T-cell (primary cell): ENCODE measurements around the gene ITGAD. TPM values are rescaled to one million over a fixed set of nuclear protein-coding genes. Genes with fewer than 3 reads are reported as not detected.

Source experiments
- ATAC-seq, 4 experiments: fragments of 200-7000 bp in 3 of 4; fragments of 150-1000 bp in 1 of 4; cut with Tn5 transposase; replicated peaks in 1 of 4; 1 replicate in 3 of 4; 2 replicates in 1 of 4; pipeline ENCODE4 v1.10.0; 2021; ENCODE audit warnings: moderate library complexity in 3 of 4, mild to moderate bottlenecking in 2 of 4, moderate number of reproducible peaks in 1 of 4
- CTCF ChIA-PET, 2 donors: fragments of 300-600 bp; sonication (Branson Sonifier 250); formaldehyde crosslinking; loops; one replicate each; lab custom pipeline; 2022; ENCODE audit warnings: antibody characterized with exemption in 2 of 2; lab: Charles Lee
- POLR2A ChIA-PET, 2 donors: fragments of 300-600 bp; sonication (Branson Sonifier 250); formaldehyde crosslinking; loops; one replicate each; lab custom pipeline; 2022; ENCODE audit warnings: antibody characterized with exemption in 2 of 2; lab: Charles Lee
- DNase-seq, 35 experiments: peaks; one replicate each; pipeline versions ENCODE4 v3.0.0 to v3.0.0-alpha.2; 2013 to 2023
- H3K27ac ChIP-seq: one replicate; pipeline ENCODE4 v1.5.1; 2013; ENCODE audit warnings: low read length
- H3K27me3 ChIP-seq, 2 experiments: replicated peaks in 1 of 2; 1 replicate in 1 of 2; 2 replicates in 1 of 2; pipeline versions ENCODE4 v1.6.1 to v1.7.0; 2013; ENCODE audit warnings: low read length in 1 of 2, mixed read lengths in 1 of 2; ENCODE audit not compliant: control insufficient read depth in 2 of 2, insufficient read depth in 2 of 2; ENCODE audit errors: extremely low read depth in 1 of 2
- H3K36me3 ChIP-seq, 2 donors: 1 replicate in 1 of 2; 2 replicates in 1 of 2; pipeline versions ENCODE4 v1.6.1 to v1.7.0; 2013; ENCODE audit warnings: low read length in 1 of 2; ENCODE audit not compliant: control insufficient read depth in 2 of 2, insufficient read depth in 1 of 2; ENCODE audit errors: extremely low read depth in 1 of 2
- H3K4me1 ChIP-seq, 2 experiments: 1 replicate in 1 of 2; 2 replicates in 1 of 2; pipeline versions ENCODE4 v1.6.1 to v1.7.0; 2013; ENCODE audit warnings: low read length in 2 of 2, mixed read lengths in 1 of 2; ENCODE audit not compliant: insufficient read depth in 2 of 2, control insufficient read depth in 1 of 2; ENCODE audit errors: extremely low read depth in 1 of 2
- H3K4me3 ChIP-seq, 2 donors: 1 replicate in 1 of 2; 2 replicates in 1 of 2; pipeline versions ENCODE4 v1.5.1 to v1.7.0; 2013; ENCODE audit warnings: mild to moderate bottlenecking in 2 of 2, low read length in 1 of 2, moderate library complexity in 1 of 2; ENCODE audit not compliant: control insufficient read depth in 1 of 2; ENCODE audit errors: extremely low read depth in 1 of 2
- H3K9me3 ChIP-seq: 2 replicates; pipeline ENCODE4 v1.7.0; 2013
- H3K27ac Mint-ChIP-seq, 2 donors: one replicate each; pipeline ENCODE4 v1.8.0; 2020 to 2021; ENCODE audit warnings: mild to moderate bottlenecking in 2 of 2, mixed read lengths in 2 of 2
- H3K27me3 Mint-ChIP-seq, 2 donors: one replicate each; pipeline ENCODE4 v1.8.0; 2021 to 2022; ENCODE audit warnings: mixed read lengths in 2 of 2
- H3K36me3 Mint-ChIP-seq: one replicate; pipeline ENCODE4 v1.8.0; 2021; ENCODE audit warnings: mixed read lengths
- H3K4me1 Mint-ChIP-seq, 3 donors: one replicate each; pipeline ENCODE4 v1.8.0; 2020 to 2022; ENCODE audit warnings: mixed read lengths in 3 of 3, mild to moderate bottlenecking in 1 of 3
- H3K4me3 Mint-ChIP-seq, 3 donors: one replicate each; pipeline ENCODE4 v1.8.0; 2020 to 2022; ENCODE audit warnings: mild to moderate bottlenecking in 3 of 3, mixed read lengths in 3 of 3, moderate library complexity in 3 of 3
- H3K9me3 Mint-ChIP-seq, 3 donors: one replicate each; pipeline ENCODE4 v1.8.0; 2020 to 2022; ENCODE audit warnings: mixed read lengths in 3 of 3
- WGBS: methylation state at CpG from one replicate; pipeline ENCODE4 v1.1.5; 2013; ENCODE audit warnings: missing lambda C conversion rate; ENCODE audit not compliant: insufficient coverage; 5-methylcytosine and 5-hydroxymethylcytosine counted together
- total RNA-seq, 35 experiments: library from RNA in 6 of 35; stranded (reverse) in 6 of 35; fragments of 120-200 nt in 1 of 35; gene quantifications; one replicate each; pipeline versions ENCODE4 v1.2.1 to v1.2.4 and lab custom pipeline; 2013 to 2026

ITGAD gene
- total RNA-seq, 5 donors from 2014 or later (not counting 1 experiment from before 2014, with no cell fraction given) = 0.22 to 0.70 (median 0.23) TPM; not detected in 2

DNA sequence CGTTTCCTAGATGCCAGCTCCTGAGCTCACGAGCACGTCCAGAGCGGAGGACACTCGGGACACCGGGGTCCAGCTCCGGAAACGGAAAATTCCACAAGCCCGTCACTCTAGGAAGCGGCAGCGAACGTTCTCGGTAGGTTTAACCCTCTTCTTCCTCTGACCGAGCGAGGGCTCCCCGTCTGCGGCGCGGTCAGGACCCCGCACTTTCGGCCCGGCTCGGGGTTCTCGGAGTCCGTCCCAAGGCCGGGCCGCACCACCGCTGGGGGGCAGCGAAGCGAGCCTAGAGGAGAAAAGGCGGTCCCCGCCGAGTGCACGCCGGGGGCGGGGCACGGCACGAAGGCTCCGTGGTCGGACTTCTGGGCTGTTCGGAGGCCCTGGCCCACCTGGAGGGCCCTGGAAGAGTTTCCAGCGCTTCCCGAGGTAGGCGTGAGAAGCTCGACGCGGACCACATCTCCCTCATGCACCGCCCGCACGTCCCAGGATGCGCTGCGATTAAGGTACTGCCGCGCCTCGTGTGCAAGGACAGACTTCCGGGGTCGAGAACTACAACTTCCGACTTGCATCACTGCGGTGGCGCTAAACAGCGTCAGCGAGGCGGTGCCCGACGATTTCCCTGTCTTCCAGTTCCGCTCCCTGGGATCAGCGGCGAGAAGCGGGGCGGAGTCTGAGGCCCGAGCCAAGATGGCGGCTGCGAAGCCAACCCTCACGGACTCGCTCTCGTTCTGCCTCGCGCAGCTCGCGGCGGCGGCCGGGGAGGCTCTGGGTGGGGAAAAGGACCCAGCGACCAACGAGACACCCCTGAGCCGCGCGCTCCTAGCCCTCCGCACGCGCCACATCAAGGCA, 65.9 kb downstream of the ITGAD start, which contains the start of gene ARMC5:
Gene ARMC5, plus strand, starts transcription at position 658 of the 843 bp plus-strand sequence. Its CDS starts 24 bp downstream, at position 682.
- H3K36me3 Mint-ChIP-seq = peaks cover 5% of the 10 kb centered on the region
- peak within 1 kb of the TSS; percentile 97 to 99 for H3K27ac Mint-ChIP-seq
- Histone ChIP-seq H3K27ac (peak within 1 kb of the TSS; percentile 97), H3K9me3 (no peaks in the 10 kb centered on the region), H3K4me3 (peak within 1 kb of the TSS; percentile 81 to 88), H3K27me3 (no peaks in the 10 kb centered on the region), H3K4me1 (peaks cover 21 to 60% of the 10 kb centered on the region in 2 experiments), H3K36me3 (peaks cover 6 to 21% of the 10 kb centered on the region in 2 donors)
- CTCF ChIA-PET = interaction anchor here in 1 of 2 donors (0.5 to 1.5 kb wide), 9 partner anchors 15 to 809 kb away, joined by 3 to 6 read pairs (median 3); partner anchors contain the start of genes KAT8, STX4 and ZNF267
- under 1% methylated on average over 90 of the region's 91 CpGs for WGBS
- no peaks in the 10 kb centered on the region for H3K9me3 Mint-ChIP-seq
- H3K4me3 Mint-ChIP-seq = peak within 1 kb of the TSS; percentile 87 to 90 (median 89)
- DNase-seq (peak; percentile 92 to 99 (median 95)), ATAC-seq (peak; percentile 76 to 79 (median 78))
- POLR2A ChIA-PET = interaction anchor here (0.6 to 1.6 kb wide), 4 partner anchors 45 to 414 kb away, joined by 3 to 10 read pairs (median 4); partner anchors contain the start of genes ZNF267 (in 1 of the 2), ZNF646 (in 1 of the 2) and ZNF668 (in 1 of the 2)
- H3K27me3 Mint-ChIP-seq = no peaks in the 10 kb centered on the region
- peaks cover 36 to 49% (median 46%) of the 10 kb centered on the region in 3 donors for H3K4me1 Mint-ChIP-seq

DNA sequence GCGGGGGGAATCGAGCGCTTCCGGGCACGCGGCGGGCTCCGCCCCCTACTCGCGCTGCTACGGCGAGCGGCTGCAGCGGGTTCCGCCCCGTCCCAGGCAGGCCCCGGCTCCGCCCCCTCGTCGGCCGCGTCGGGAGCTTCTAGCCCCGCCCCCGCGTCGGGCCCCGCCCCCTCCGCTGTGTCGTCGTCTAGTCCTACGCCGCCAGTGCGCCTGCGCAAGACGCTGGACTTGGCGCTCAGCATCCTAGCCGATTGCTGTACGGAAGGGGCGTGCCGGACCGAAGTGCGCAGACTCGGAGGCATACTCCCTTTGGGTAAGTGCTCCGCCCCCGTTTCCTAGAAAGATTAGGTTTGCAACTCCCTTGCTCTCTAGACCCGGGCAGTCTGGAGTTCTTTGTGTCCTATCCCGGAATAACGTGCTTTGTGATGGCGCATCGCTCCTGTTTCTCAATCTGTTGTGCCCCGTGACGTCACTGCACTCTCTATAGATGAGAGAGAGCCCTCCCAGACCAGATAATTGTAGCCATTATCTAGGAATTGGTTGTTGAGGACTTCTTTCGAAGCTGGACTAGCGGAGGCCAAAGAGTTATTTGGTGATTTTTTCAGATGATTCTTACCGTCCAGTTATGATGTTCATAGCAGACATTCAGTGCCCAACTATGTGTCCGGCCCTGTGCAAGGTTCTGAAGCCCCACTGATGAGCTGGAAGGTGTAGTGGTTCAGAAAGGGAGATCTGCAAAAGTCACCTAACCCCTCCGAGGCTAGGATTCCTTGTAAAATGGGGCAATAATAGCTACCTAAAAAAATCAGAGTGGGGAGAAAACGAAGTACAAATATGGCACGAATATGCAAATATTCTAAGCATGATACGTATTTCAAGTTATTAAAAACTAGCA, 66.8 kb downstream of the ITGAD start:
- Histone ChIP-seq H3K4me3 (peak overlapping the region; percentile 81 to 88), H3K4me1 (peaks cover 21 to 58% of the 10 kb centered on the region in 2 experiments), H3K27ac (peak overlapping the region; percentile 97), H3K27me3 (no peaks in the 10 kb centered on the region), H3K9me3 (no peaks in the 10 kb centered on the region), H3K36me3 (peaks cover 6 to 27% of the 10 kb centered on the region in 2 donors)
- WGBS = 4% methylated on average over 52 of the region's 61 CpGs
- Mint-ChIP-seq H3K4me3 (peak overlapping the region; percentile 87 to 90 (median 89)), H3K9me3 (no peaks in the 10 kb centered on the region), H3K36me3 (peaks cover 7% of the 10 kb centered on the region), H3K4me1 (peaks cover 36 to 45% (median 45%) of the 10 kb centered on the region in 3 donors), H3K27me3 (no peaks in the 10 kb centered on the region), H3K27ac (peak overlapping the region; percentile 97 to 99)
- ATAC-seq (peak; percentile 80 to 85 (median 82)), DNase-seq (peak; percentile 99 to 100 (median 100))
- ChIA-PET POLR2A (interaction anchor here (0.6 to 1.6 kb wide), 6 partner anchors 16 to 416 kb away, joined by 3 to 10 read pairs (median 4); partner anchors contain the start of genes ZNF267 (in 1 of the 2), ZNF646 (in 1 of the 2) and ZNF668 (in 1 of the 2)), CTCF (interaction anchor here in 1 of 2 donors (0.6 to 1.6 kb wide), 19 partner anchors 10 to 506 kb away, joined by 3 to 15 read pairs (median 4); partner anchors contain the start of genes HSD3B7, KAT8, RUSF1 and STX4)

DNA sequence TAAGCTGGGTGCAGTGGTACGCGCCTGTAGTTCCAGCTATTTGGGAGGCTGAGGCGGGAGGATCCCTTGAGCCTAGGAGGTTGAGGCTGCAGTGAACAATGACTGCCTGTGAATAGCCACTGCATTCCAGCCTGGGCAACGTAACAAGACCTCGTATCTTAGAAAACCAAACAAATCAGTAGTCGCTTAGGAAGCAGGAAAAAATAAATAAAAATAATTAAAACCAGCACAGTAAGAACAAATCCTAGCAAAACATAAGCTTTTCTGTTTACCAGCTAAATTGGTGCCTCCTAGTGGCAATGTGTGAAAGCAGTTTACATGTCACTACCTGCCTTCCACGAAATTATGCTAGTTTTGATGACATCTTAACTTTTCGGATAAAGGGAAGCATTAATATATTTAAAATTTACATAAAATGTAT, 67.5 kb downstream of the ITGAD start:
- 91% methylated on average over 3 of the region's 8 CpGs for WGBS
- no peaks in the 10 kb centered on the region for H3K27me3 ChIP-seq
- peaks cover 29 to 40% (median 39%) of the 10 kb centered on the region in 3 donors for H3K4me1 Mint-ChIP-seq
- no peaks in the 10 kb centered on the region for H3K9me3 Mint-ChIP-seq
- no peaks in the 10 kb centered on the region for H3K9me3 ChIP-seq
- ChIA-PET CTCF (interaction anchor here in 1 of 2 donors (0.6 to 1.6 kb wide), 15 partner anchors 10 to 507 kb away, joined by 3 to 15 read pairs (median 4); partner anchors contain the start of genes HSD3B7, KAT8, RUSF1 and ZNF267), POLR2A (interaction anchor here in 1 of 2 donors (0.7 to 1.6 kb wide), 4 partner anchors 15 to 416 kb away, joined by 3 to 10 read pairs (median 4); partner anchors contain the start of gene ZNF267)
- H3K4me3 ChIP-seq = peak overlapping the region in 1 of 2 donors; percentile 48
- H3K27ac Mint-ChIP-seq = peak overlapping the region; percentile 89 to 97
- H3K27ac ChIP-seq = no peak overlapping the region
- peaks cover 13% of the 10 kb centered on the region for H3K36me3 Mint-ChIP-seq
- no peaks in the 10 kb centered on the region for H3K27me3 Mint-ChIP-seq
- peaks cover 6 to 33% of the 10 kb centered on the region in 2 donors for H3K36me3 ChIP-seq
- no peak for ATAC-seq
- peaks cover 21 to 51% of the 10 kb centered on the region in 2 experiments for H3K4me1 ChIP-seq
- peak overlapping the region; percentile 81 to 90 (median 87) for H3K4me3 Mint-ChIP-seq
- peak in 5 of 35 experiments; percentile 20 to 69 (median 39) for DNase-seq

DNA sequence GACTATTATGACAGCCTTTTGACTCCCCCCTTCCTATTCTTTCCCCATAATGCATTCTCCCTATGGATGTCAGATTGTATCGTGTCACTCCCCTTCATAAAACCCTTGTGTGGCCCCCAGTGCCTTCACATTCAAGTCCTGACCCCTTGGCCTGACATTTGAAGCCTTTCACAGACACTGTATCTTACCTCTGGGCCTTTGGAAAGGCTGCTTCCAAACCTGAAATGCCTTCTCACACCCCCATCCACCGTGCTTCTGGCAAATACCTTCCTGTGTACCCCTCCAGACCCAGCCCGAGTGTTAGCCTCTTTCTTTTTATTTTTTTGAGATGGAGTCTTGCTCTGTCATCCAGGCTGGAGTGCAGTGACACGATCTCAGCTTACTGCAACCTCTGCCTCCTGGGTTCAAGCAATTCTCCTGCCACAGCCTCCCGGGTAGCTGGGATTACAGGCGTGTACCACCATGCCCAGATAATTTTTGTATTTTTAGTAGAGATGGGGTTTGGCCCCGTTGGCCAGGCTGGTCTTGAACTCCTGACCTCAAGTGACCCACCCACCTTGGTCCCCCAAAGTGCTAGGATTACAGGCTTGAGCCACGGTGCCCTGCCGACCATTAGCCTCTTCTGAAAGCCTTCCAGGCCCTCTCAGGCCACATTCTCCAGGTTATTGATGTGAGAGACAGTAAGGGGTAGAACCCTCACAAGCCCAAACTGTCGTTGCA, 68.2 kb downstream of the ITGAD start:
- Histone ChIP-seq H3K4me3 (no peak overlapping the region), H3K27me3 (no peaks in the 10 kb centered on the region), H3K27ac (no peak overlapping the region), H3K9me3 (no peaks in the 10 kb centered on the region), H3K36me3 (peaks cover 6 to 41% of the 10 kb centered on the region in 2 donors), H3K4me1 (peaks cover 17 to 44% of the 10 kb centered on the region in 2 experiments)
- CTCF ChIA-PET = interaction anchor here in 1 of 2 donors (0.6 to 1.6 kb wide), 11 partner anchors 10 to 477 kb away, joined by 3 to 15 read pairs (median 4); partner anchors contain the start of genes HSD3B7, RUSF1, ZNF267 and ZNF843
- Mint-ChIP-seq H3K4me1 (peaks cover 25 to 34% (median 33%) of the 10 kb centered on the region in 3 donors), H3K27me3 (no peaks in the 10 kb centered on the region), H3K4me3 (peak overlapping the region in 1 of 3 donors; percentile 87), H3K36me3 (peaks cover 14% of the 10 kb centered on the region), H3K9me3 (no peaks in the 10 kb centered on the region), H3K27ac (peak overlapping the region; percentile 14 to 44)
- POLR2A ChIA-PET = interaction anchor here in 1 of 2 donors (0.9 kb wide), 2 partner anchors 14 to 416 kb away, joined by 4 to 5 read pairs; no protein-coding TSS in a partner anchor
- 93% methylated on average over 4 of the region's 10 CpGs for WGBS
- no peak for ATAC-seq
- DNase-seq = no peak
